ENCODE results near the gene ACTRT2.

Gene ACTRT2

GRCh38 chr1:2985067-2985561 is 36.2 kb upstream of the ACTRT2 start:
- Histone ChIP-seq H3K9me3 (ENCODE audit: control insufficient read depth, low read length) (peaks cover 4% of the 10 kb centered on the region), H3K27me3 (replicated peaks; ENCODE audit: control insufficient read depth, insufficient read depth, low read length) (peaks cover 19% of the 10 kb centered on the region), H3K9ac (ENCODE audit: low read length) (no peak overlapping the region), H3K36me3 (ENCODE audit: control insufficient read depth, insufficient read depth, low read length, severe bottlenecking) (no peaks in the 10 kb centered on the region), H3K4me3 (ENCODE audit: low read length) (no peak overlapping the region), H3K4me1 (ENCODE audit: control insufficient read depth, insufficient read depth, low read length) (no peaks in the 10 kb centered on the region)
- DNase-seq (ENCODE audit: low read depth) = peak; percentile 4

- DNase-seq (ENCODE audit: low read depth) = no peak
- Histone ChIP-seq H3K4me1 (ENCODE audit: control insufficient read depth, insufficient read depth, low read length) (no peaks in the 10 kb centered on the region), H3K9ac (ENCODE audit: low read length) (no peak overlapping the region), H3K36me3 (ENCODE audit: control insufficient read depth, insufficient read depth, low read length, severe bottlenecking) (no peaks in the 10 kb centered on the region), H3K9me3 (ENCODE audit: control insufficient read depth, low read length) (peaks cover 4% of the 10 kb centered on the region), H3K4me3 (ENCODE audit: low read length) (no peak overlapping the region), H3K27me3 (replicated peaks; ENCODE audit: control insufficient read depth, insufficient read depth, low read length) (peaks cover 18% of the 10 kb centered on the region)
These were observed 35.3 kb upstream of the ACTRT2 start for GRCh38 chr1:2985694-2986548.

DNA sequence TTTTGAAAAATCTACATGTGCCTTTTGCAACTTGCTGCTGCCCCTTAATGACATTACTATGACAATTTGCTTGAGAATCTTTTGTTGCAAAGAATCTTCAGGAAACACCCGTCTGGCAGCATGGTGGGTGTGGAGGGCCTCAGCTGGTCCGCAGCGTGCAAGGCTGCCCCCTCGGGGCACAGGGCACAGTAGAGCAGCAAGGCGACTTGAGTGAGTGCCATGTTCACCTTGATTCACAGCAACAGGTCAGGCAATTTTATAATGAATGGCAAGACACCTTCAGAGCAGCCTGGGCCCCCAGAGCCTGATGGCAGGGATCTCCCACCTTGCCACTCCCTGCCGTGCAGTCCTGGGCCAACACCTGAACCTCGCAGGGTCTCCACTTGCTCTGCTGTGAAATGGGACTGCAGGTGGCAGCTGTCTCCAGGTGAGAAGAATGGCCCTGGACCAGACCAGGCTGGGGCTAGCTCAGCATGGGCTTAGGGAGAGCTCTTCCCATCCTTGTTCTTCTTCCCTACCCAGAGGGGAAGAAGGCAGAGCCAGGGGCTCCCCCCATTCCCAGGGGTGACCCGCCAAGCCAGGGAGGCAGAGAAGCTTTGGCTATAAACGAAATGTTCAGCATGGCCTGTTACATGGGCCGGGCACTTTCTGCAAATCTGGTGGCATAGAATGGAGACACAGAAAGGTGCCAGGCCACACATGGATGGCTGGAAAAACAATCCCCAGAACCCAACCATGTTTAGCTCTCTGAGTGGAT is 34.5 kb upstream of the ACTRT2 start:
- Histone ChIP-seq H3K36me3 (ENCODE audit: control insufficient read depth, insufficient read depth, low read length, severe bottlenecking) (no peaks in the 10 kb centered on the region), H3K4me3 (ENCODE audit: low read length) (no peak overlapping the region), H3K4me1 (ENCODE audit: control insufficient read depth, insufficient read depth, low read length) (no peaks in the 10 kb centered on the region), H3K27me3 (replicated peaks; ENCODE audit: control insufficient read depth, insufficient read depth, low read length) (peaks cover 11% of the 10 kb centered on the region), H3K9me3 (ENCODE audit: control insufficient read depth, low read length) (peaks cover 4% of the 10 kb centered on the region), H3K9ac (ENCODE audit: low read length) (no peak overlapping the region)
- no peak for DNase-seq (ENCODE audit: low read depth)

DNA sequence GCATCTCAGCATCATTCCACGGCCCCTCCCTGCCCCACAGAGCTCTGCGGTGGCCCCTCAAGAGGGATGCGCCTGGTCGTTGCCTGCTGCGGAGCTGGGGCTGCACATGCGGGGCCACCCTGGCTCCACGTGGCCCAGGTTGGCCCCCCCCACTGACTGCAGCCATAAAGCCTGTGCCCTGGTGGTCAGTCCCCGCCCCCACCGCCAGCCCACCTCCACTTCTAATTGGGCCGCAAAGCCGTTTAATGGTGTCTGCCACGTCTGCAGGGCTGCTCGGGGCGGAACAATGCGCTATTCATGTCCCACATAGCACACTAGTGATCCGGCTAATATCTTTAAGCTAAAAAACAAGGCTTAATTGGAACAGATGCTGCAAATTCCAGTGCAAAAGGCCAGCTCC is 33.5 kb upstream of the ACTRT2 start:
- H3K9me3 ChIP-seq (ENCODE audit: control insufficient read depth, low read length) = peaks cover 4% of the 10 kb centered on the region

DNA sequence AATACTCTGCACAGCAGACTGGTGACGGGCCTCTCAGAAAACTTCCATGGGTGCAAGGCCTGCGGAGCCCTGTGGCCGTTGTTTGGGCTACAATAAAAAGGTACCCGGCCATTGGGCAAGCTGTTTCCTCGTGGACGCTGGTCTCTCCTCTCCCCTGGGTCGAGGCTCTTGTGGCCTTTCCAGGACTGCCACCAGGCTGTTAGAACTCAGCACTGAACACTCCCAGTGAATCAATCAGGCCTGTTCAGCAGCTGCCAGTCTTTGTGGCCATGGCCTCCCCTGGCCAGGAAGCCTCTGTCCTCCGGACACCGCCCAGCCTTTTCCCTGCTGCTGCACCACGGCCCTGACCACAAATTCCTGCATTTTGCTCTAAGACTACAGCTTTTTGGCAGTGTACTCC is 33.0 kb upstream of the ACTRT2 start:
- Histone ChIP-seq H3K9me3 (ENCODE audit: control insufficient read depth, low read length) (peaks cover 4% of the 10 kb centered on the region), H3K4me3 (ENCODE audit: low read length) (no peak overlapping the region), H3K27me3 (replicated peaks; ENCODE audit: control insufficient read depth, insufficient read depth, low read length) (peaks cover 7% of the 10 kb centered on the region), H3K9ac (ENCODE audit: low read length) (no peak overlapping the region), H3K4me1 (ENCODE audit: control insufficient read depth, insufficient read depth, low read length) (no peaks in the 10 kb centered on the region), H3K36me3 (ENCODE audit: control insufficient read depth, insufficient read depth, low read length, severe bottlenecking) (no peaks in the 10 kb centered on the region)
- DNase-seq (ENCODE audit: low read depth) = no peak

More for the DNA sequence above, 33.5 kb upstream of the ACTRT2 start:
- H3K36me3 ChIP-seq (ENCODE audit: control insufficient read depth, insufficient read depth, low read length, severe bottlenecking) = no peaks in the 10 kb centered on the region
- H3K27me3 ChIP-seq (replicated peaks; ENCODE audit: control insufficient read depth, insufficient read depth, low read length) = peaks cover 7% of the 10 kb centered on the region
- no peak overlapping the region for H3K9ac ChIP-seq (ENCODE audit: low read length)
- no peak overlapping the region for H3K4me3 ChIP-seq (ENCODE audit: low read length)
- DNase-seq (ENCODE audit: low read depth) = no peak
- no peaks in the 10 kb centered on the region for H3K4me1 ChIP-seq (ENCODE audit: control insufficient read depth, insufficient read depth, low read length)

GRCh38 chr1:2989185-2989584 is 32.1 kb upstream of the ACTRT2 start:
- no peaks in the 10 kb centered on the region for H3K4me1 ChIP-seq (ENCODE audit: control insufficient read depth, insufficient read depth, low read length)
- no peaks in the 10 kb centered on the region for H3K36me3 ChIP-seq (ENCODE audit: control insufficient read depth, insufficient read depth, low read length, severe bottlenecking)
- DNase-seq (ENCODE audit: low read depth) = no peak
- H3K4me3 ChIP-seq (ENCODE audit: low read length) = no peak overlapping the region
- H3K9ac ChIP-seq (ENCODE audit: low read length) = no peak overlapping the region
- H3K9me3 ChIP-seq (ENCODE audit: control insufficient read depth, low read length) = peaks cover 12% of the 10 kb centered on the region
- H3K27me3 ChIP-seq (replicated peaks; ENCODE audit: control insufficient read depth, insufficient read depth, low read length) = peaks cover 7% of the 10 kb centered on the region

- H3K36me3 ChIP-seq (ENCODE audit: control insufficient read depth, insufficient read depth, low read length, severe bottlenecking) = no peaks in the 10 kb centered on the region
- H3K4me3 ChIP-seq (ENCODE audit: low read length) = no peak overlapping the region
- H3K4me1 ChIP-seq (ENCODE audit: control insufficient read depth, insufficient read depth, low read length) = no peaks in the 10 kb centered on the region
- peaks cover 18% of the 10 kb centered on the region for H3K9me3 ChIP-seq (ENCODE audit: control insufficient read depth, low read length)
- no peak for DNase-seq (ENCODE audit: low read depth)
- no peak overlapping the region for H3K9ac ChIP-seq (ENCODE audit: low read length)
- H3K27me3 ChIP-seq (replicated peaks; ENCODE audit: control insufficient read depth, insufficient read depth, low read length) = peaks cover 7% of the 10 kb centered on the region
These were observed 31.3 kb upstream of the ACTRT2 start for GRCh38 chr1:2989976-2990375.

DNA sequence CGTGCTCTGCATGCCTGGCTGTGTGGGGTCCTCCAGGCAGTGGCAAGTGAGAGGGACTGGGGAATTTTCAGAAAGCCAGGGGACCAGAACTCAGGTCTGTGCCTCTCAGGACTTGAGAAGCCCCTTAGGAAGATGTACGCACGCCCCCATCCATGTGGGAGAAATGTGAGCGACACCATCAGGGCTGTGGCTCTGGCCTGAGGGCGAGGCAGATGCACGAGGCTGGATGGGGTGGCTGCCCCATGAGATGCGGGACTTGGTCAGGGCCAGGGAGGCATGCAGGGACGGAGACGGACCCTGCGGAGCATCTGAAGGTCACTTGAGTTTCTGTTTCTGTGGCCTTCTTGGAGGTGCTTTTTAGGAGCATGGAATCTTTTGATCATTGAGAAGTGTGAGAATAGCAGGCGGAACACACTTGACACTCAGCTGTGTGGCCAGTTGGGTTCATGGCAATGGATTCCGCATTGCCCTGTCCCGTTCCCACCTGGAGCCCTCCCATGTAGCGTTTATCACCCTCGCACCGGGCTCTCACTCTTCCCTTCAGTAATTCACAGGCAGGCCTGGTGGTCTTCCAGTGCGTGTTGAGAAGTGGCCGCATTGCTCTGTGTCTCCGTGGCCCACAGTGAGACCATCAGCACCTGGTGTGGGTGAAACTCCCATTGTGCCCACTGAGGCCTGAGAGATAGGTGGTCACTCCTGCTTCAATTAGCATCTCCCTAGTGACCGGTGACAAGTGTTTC is 30.7 kb upstream of the ACTRT2 start:
- H3K4me1 ChIP-seq (ENCODE audit: control insufficient read depth, insufficient read depth, low read length) = no peaks in the 10 kb centered on the region
- H3K9ac ChIP-seq (ENCODE audit: low read length) = no peak overlapping the region
- peaks cover 7% of the 10 kb centered on the region for H3K27me3 ChIP-seq (replicated peaks; ENCODE audit: control insufficient read depth, insufficient read depth, low read length)
- H3K9me3 ChIP-seq (ENCODE audit: control insufficient read depth, low read length) = peaks cover 23% of the 10 kb centered on the region
- no peak overlapping the region for H3K4me3 ChIP-seq (ENCODE audit: low read length)
- no peaks in the 10 kb centered on the region for H3K36me3 ChIP-seq (ENCODE audit: control insufficient read depth, insufficient read depth, low read length, severe bottlenecking)
- DNase-seq (ENCODE audit: low read depth) = no peak

GRCh38 chr1:2991753-2992495 is 29.3 kb upstream of the ACTRT2 start:
- Histone ChIP-seq H3K9ac (ENCODE audit: low read length) (no peak overlapping the region), H3K4me3 (ENCODE audit: low read length) (no peak overlapping the region), H3K27me3 (replicated peaks; ENCODE audit: control insufficient read depth, insufficient read depth, low read length) (peaks cover 4% of the 10 kb centered on the region), H3K36me3 (ENCODE audit: control insufficient read depth, insufficient read depth, low read length, severe bottlenecking) (no peaks in the 10 kb centered on the region), H3K9me3 (ENCODE audit: control insufficient read depth, low read length) (peaks cover 29% of the 10 kb centered on the region), H3K4me1 (ENCODE audit: control insufficient read depth, insufficient read depth, low read length) (no peaks in the 10 kb centered on the region)
- DNase-seq (ENCODE audit: low read depth) = no peak

GRCh38 chr1:2998503-2999100 is 22.7 kb upstream of the ACTRT2 start:
- H3K4me3 ChIP-seq (ENCODE audit: low read length) = no peak overlapping the region
- H3K9ac ChIP-seq (ENCODE audit: low read length) = no peak overlapping the region
- peaks cover 43% of the 10 kb centered on the region for H3K9me3 ChIP-seq (ENCODE audit: control insufficient read depth, low read length)
- H3K36me3 ChIP-seq (ENCODE audit: control insufficient read depth, insufficient read depth, low read length, severe bottlenecking) = no peaks in the 10 kb centered on the region
- DNase-seq (ENCODE audit: low read depth) = no peak
- H3K27me3 ChIP-seq (replicated peaks; ENCODE audit: control insufficient read depth, insufficient read depth, low read length) = peaks cover 27% of the 10 kb centered on the region
- no peaks in the 10 kb centered on the region for H3K4me1 ChIP-seq (ENCODE audit: control insufficient read depth, insufficient read depth, low read length)

Measured in adipocyte (in vitro differentiated cells).